Immature natural killer cell (primary cell): ENCODE data around the gene MGMT. TPM values are rescaled to one million over a fixed set of nuclear protein-coding genes. Genes with fewer than 3 reads are reported as not detected.

ENCODE experiments used
- DNase-seq, 3 donors: peaks; one replicate each; pipeline ENCODE4 v3.0.0; 2022; ENCODE audit warnings: mixed read lengths in 1 of 3
- H3K27ac Mint-ChIP-seq, 6 donors: one replicate each; pipeline ENCODE4 v1.8.0; 2020; ENCODE audit warnings: mixed read lengths in 6 of 6, mild to moderate bottlenecking in 5 of 6, inconsistent platforms in 4 of 6, moderate library complexity in 3 of 6
- H3K27me3 Mint-ChIP-seq, 3 donors: one replicate each; pipeline ENCODE4 v1.8.0; 2020 to 2021; ENCODE audit warnings: low read depth in 3 of 3, mild to moderate bottlenecking in 3 of 3, mixed read lengths in 3 of 3, moderate library complexity in 3 of 3, inconsistent platforms in 1 of 3
- H3K36me3 Mint-ChIP-seq, 3 donors: one replicate each; pipeline ENCODE4 v1.8.0; 2020; ENCODE audit warnings: mixed read lengths in 3 of 3, inconsistent platforms in 2 of 3, mild to moderate bottlenecking in 2 of 3
- H3K4me1 Mint-ChIP-seq, 2 donors: one replicate each; pipeline ENCODE4 v1.8.0; 2020; ENCODE audit warnings: inconsistent platforms in 2 of 2, mild to moderate bottlenecking in 2 of 2, mixed read lengths in 2 of 2, moderate library complexity in 1 of 2
- H3K4me3 Mint-ChIP-seq, 5 donors: one replicate each; pipeline ENCODE4 v1.8.0; 2020; ENCODE audit warnings: mild to moderate bottlenecking in 5 of 5, mixed read lengths in 5 of 5, inconsistent platforms in 3 of 5, moderate library complexity in 3 of 5
- H3K9me3 Mint-ChIP-seq, 6 donors: one replicate each; pipeline ENCODE4 v1.8.0; 2020; ENCODE audit warnings: mild to moderate bottlenecking in 6 of 6, mixed read lengths in 6 of 6, inconsistent platforms in 4 of 6, moderate library complexity in 3 of 6
- polyA plus RNA-seq, 3 donors: library from polyadenylated mRNA; unstranded; fragments of 300-500 nt; fragmentation: Illumina TruSeq; gene quantifications; one replicate each; pipeline ENCODE4 v1.2.3, GENCODE V29; 2021

MGMT gene
- polyA plus RNA-seq, 3 donors from 2014 or later, result 33.7 to 69.5 (median 37.5) TPM

DNA sequence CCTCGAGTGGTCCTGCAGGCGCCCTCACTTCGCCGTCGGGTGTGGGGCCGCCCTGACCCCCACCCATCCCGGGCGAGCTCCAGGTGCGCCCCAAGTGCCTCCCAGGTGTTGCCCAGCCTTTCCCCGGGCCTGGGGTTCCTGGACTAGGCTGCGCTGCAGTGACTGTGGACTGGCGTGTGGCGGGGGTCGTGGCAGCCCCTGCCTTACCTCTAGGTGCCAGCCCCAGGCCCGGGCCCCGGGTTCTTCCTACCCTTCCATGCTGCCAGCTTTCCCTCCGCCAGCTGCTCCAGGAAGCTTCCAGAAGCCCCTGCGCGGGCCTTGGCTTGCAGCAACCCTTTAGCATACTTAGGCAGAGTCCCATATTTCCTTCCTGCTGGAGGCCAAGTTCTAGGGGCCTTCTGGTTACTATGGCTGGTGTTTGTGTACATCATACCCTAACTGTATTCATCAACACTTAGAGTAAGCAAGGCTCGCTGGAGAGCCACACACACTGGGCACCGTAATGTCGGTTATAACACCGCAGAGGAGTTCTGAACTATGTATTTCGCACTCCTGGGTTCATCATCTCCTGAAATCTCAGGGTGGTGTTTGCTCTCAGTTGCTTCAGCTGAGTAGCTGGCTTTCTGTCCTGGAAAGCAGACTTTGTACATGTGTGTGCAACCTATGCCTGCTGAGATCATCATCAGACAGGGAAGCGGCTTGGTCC is 471 bp downstream of the MGMT start:
- H3K36me3 Mint-ChIP-seq, result peaks cover 3 to 9% (median 8%) of the 10 kb centered on the region in 3 donors
- no peak for DNase-seq
- peak overlapping the region; percentile 65 to 89 (median 84) for H3K27ac Mint-ChIP-seq
- peak overlapping the region; percentile 83 to 88 (median 85) for H3K4me3 Mint-ChIP-seq
- H3K27me3 Mint-ChIP-seq, result peaks cover 0 to 9% (median 6%) of the 10 kb centered on the region in 3 donors
- H3K4me1 Mint-ChIP-seq, result peaks cover 8 to 11% of the 10 kb centered on the region in 2 donors
- no peaks in the 10 kb centered on the region for H3K9me3 Mint-ChIP-seq

DNA sequence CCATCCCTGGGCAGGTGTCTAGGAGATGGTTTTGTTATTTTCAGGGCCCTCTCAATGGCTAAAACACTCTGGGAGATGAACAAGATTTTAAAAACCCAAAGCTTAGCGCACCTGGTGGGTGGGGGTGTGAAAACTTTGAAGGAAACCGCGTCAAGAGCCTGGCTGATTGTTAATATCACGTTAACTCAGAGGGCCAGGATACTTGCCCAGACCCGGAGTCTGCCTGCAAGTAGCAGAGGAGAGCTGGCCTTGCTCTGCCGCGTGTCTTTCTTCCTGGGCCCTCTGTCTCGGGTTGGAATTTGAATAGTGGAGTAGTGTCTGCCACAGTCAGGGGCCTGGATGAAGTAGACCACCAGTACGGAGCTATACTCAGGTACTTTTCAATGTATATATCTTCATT is 1.1 kb downstream of the MGMT start:
- peaks cover 0 to 9% (median 6%) of the 10 kb centered on the region in 3 donors for H3K27me3 Mint-ChIP-seq
- H3K4me1 Mint-ChIP-seq, result peaks cover 8 to 11% of the 10 kb centered on the region in 2 donors
- H3K9me3 Mint-ChIP-seq, result no peaks in the 10 kb centered on the region
- peaks cover 3 to 9% (median 8%) of the 10 kb centered on the region in 3 donors for H3K36me3 Mint-ChIP-seq
- DNase-seq, result peak in 1 of 3 donors; percentile 0
- H3K4me3 Mint-ChIP-seq, result peak overlapping the region; percentile 83 to 88 (median 85)
- peak overlapping the region in 4 of 6 donors; percentile 40 to 86 (median 74) for H3K27ac Mint-ChIP-seq

DNA sequence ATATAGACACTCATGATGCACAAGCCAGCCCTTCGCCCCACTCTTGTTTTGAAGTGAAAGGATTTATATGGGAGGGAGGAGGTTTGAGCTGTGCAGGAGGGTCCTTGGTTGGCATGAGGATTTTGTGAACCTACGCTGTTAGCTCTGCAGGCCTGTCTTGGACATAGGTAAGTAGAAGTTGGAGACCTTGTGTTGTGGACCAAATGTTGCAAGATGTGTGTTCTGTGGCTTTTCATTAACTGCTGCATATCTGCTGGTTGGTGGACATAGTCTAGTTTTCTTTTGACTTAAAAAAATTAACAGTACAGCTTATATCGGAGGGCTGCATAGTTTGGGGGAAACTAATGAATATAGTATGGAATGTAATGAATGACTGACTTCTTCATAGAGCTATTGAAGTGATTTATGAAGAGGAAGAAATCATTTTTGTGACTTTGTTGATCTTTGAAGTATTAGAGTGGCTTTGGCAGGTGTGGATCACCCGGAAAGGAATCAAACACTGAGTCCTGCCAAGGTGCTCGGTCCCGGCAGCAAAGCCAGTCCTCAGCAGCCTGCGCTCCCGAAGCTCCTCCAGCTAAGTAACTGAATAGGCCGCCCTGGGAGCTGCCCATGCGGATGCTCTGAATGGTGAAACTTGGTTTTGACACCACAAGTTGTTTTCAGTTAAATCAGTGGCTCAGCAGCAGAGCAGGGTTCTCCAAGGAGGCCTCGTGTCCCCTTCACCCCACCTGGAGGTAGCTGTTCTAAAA is 3.2 kb downstream of the MGMT start:
- H3K36me3 Mint-ChIP-seq, result peaks cover 3 to 9% (median 8%) of the 10 kb centered on the region in 3 donors
- no peak overlapping the region for H3K4me3 Mint-ChIP-seq
- H3K9me3 Mint-ChIP-seq, result no peaks in the 10 kb centered on the region
- no peak for DNase-seq
- peaks cover 14 to 19% of the 10 kb centered on the region in 2 donors for H3K4me1 Mint-ChIP-seq
- peak overlapping the region in 2 of 6 donors; percentile 3 to 32 for H3K27ac Mint-ChIP-seq
- H3K27me3 Mint-ChIP-seq, result peaks cover 0 to 4% (median 0%) of the 10 kb centered on the region in 3 donors

DNA sequence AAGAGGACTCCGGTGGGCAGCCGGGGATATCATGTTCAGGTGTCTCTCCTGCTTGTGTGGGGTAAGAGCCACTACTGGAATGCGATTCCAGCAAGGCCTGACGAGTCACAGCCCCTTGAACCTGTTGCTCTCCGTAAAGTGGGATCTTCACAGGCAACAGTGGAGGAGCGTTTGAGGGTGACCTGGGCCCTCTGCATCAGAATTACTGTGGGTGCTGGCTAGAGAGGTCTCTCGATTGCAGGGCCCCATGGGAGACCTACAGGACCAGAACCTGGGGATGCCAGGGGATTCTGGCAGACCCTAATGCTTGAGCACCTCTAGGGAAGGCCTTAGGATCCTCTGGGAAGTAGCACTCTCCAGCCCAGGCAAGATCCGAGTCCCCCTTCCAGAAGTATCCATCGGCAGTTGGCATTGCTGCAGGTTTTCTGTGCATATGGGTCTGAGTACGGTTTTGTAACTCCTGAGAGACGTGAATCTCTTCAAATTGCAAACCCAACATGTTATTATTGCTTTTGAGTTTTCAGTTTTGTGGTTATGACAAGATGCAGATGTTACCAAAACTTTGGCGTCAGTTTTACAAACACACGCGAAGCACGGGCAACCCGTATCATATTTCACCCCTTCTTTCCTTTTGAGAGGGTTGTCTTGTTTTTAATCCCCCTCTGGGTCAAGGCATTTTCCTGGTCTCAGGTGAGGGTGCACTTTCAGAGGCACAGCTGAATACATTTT is 4.6 kb downstream of the MGMT start:
- peaks cover 3 to 9% (median 8%) of the 10 kb centered on the region in 3 donors for H3K36me3 Mint-ChIP-seq
- no peak for DNase-seq
- no peak overlapping the region for H3K27ac Mint-ChIP-seq
- no peaks in the 10 kb centered on the region for H3K9me3 Mint-ChIP-seq
- H3K4me1 Mint-ChIP-seq, result peaks cover 14 to 21% of the 10 kb centered on the region in 2 donors
- no peak overlapping the region for H3K4me3 Mint-ChIP-seq
- peaks cover 0 to 4% (median 0%) of the 10 kb centered on the region in 3 donors for H3K27me3 Mint-ChIP-seq

DNA sequence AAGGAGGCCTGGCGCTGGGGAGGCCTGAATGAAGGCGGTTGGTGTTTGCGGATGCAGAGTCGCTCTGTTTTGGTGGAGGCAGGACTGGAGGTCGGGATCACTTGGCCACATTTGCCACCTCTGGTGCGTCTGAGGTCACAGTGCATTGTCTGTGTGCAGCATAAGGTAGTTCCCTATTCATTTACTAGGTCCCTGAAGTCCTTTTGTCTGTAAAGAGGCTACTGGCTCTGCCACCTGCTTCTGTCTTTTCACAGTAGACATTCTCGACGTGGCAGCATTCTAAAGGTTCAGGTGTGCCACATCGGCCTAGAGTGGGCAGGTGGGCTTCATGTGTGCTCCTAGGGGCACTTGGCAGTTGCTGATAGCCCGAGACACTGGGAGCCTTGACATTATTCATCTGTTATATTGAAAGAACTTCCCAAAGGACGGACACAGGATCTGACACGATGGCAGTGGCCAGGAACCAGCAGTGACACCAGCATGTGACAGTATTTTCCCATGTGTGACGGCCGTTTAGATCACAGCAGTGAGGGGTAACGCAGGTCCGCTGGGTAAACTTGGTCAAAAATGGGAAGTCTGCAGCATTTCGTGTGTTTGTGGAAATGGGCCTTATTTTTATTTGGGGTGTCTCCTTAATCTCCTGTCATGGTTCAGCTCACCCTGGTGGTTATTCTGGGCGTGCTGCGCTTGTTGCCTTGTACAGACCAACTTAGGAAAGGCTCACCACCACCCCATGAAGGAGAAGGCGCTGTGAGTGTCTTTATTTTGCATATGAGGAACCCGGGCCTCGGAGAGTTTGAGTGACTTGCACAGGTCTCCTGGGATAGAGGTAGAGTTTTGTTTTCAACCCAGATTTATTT is 5.9 kb downstream of the MGMT start:
- H3K9me3 Mint-ChIP-seq, result no peaks in the 10 kb centered on the region

DNA sequence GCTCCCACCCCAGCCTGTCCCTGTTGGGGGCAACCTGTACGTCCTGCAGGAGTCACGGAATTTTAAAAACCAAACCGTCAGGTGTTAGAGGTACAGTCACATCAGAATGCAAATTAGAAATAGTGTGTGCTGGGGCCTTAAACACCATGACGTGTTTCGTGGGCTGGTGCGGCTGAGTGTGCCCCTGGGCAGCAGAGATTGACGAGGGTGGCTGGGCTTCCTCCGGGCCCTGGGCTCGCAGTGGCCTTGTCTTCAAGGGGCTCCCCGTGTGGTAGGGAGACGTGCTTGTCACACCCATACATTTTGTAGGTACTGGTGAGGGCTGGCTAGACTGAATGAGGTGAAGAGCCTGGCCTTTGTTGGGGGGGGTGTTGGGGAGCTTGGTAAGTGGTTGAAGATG is 7.6 kb downstream of the MGMT start:
- no peak for DNase-seq
- Mint-ChIP-seq H3K9me3 (no peaks in the 10 kb centered on the region), H3K36me3 (peaks cover 3 to 11% (median 9%) of the 10 kb centered on the region in 3 donors), H3K27ac (peak overlapping the region in 1 of 6 donors; percentile 20), H3K4me1 (peaks cover 6 to 19% of the 10 kb centered on the region in 2 donors), H3K4me3 (no peak overlapping the region), H3K27me3 (peaks cover 0 to 2% (median 2%) of the 10 kb centered on the region in 3 donors)

More for the DNA sequence above, 5.9 kb downstream of the MGMT start:
- peaks cover 3 to 9% (median 8%) of the 10 kb centered on the region in 3 donors for H3K36me3 Mint-ChIP-seq
- DNase-seq, result no peak
- peak overlapping the region in 2 of 6 donors; percentile 30 to 42 for H3K27ac Mint-ChIP-seq
- H3K4me1 Mint-ChIP-seq, result peaks cover 12 to 17% of the 10 kb centered on the region in 2 donors
- no peak overlapping the region for H3K4me3 Mint-ChIP-seq
- H3K27me3 Mint-ChIP-seq, result peaks cover 0 to 2% (median 0%) of the 10 kb centered on the region in 3 donors

DNA sequence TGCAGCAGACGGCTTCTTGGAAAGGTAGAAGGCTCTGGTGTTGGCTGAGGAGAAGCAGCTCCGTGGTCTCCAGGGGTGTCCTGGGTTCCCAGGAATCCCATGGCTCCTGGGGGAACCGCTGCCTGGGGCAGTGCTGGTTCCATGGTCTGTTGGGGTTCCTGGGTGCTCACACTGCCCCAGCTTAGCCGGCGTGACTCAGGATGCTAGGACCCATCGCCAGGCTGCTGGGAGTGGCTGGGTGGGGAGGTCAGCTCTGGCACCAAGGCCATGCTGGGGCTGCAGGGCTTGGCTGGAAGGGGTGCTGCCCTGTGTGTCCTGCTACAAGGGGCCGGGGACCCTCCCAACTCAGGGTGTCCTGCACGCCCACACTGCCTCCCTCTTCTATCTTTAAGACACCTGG is 9.4 kb downstream of the MGMT start:
- H3K27ac Mint-ChIP-seq, result no peak overlapping the region

DNA sequence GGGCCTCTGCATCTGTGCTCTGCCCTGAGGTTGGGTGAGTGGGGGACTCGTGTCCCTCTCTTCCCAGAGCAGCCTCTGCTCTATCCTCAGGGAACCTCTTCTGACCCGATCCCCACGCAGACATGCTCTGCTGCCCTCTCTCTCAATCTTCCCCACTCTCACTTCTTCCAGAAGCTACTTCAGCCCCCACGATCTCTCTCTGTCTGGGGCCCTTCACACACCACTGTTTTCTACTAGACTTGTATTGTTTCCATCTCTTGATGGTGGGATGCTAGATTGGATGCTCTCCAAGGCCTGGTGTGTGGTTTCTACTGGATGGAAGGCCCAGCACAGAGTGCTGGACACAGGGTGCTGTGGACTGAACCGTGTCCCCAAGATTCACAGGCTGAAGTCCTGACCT is 10.0 kb downstream of the MGMT start:
- DNase-seq, result no peak
- Mint-ChIP-seq H3K9me3 (peaks cover 0 to 7% (median 4%) of the 10 kb centered on the region in 6 donors), H3K4me3 (no peak overlapping the region), H3K27me3 (peaks cover 0 to 2% (median 0%) of the 10 kb centered on the region in 3 donors), H3K4me1 (peaks cover 9 to 25% of the 10 kb centered on the region in 2 donors), H3K27ac (peak overlapping the region in 2 of 6 donors; percentile 25 to 69), H3K36me3 (peaks cover 5 to 16% (median 7%) of the 10 kb centered on the region in 3 donors)

More for the DNA sequence above, 9.4 kb downstream of the MGMT start:
- peaks cover 0 to 11% (median 9%) of the 10 kb centered on the region in 3 donors for H3K36me3 Mint-ChIP-seq
- DNase-seq, result no peak
- H3K4me1 Mint-ChIP-seq, result peaks cover 6 to 19% of the 10 kb centered on the region in 2 donors
- H3K9me3 Mint-ChIP-seq, result peaks cover 0 to under 1% (median 0%) of the 10 kb centered on the region in 6 donors
- no peak overlapping the region for H3K4me3 Mint-ChIP-seq
- H3K27me3 Mint-ChIP-seq, result peaks cover 0 to 2% (median 0%) of the 10 kb centered on the region in 3 donors

DNA sequence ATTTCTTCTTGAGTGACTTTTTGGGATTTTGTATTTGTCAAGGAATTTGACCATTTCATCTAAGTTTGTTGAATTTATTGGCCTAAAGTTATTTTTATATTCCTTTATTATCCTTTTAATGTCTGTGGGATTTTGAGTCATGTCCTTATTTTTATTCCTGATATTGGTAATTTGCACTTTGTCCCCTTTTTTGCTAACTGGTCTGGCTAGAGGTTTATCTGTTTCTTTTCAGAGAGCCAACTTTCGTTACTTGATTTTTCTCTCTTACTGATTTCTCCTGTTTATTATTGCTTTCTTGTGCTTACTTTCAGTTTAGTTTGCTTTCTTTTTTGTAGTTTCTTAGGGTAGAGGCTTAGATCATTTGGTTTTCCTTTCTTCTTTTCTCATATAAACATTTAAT is 14.6 kb downstream of the MGMT start:
- H3K4me1 Mint-ChIP-seq, result peaks cover 6 to 24% of the 10 kb centered on the region in 2 donors
- peaks cover 2 to 33% (median 29%) of the 10 kb centered on the region in 6 donors for H3K9me3 Mint-ChIP-seq
- DNase-seq, result no peak
- H3K27ac Mint-ChIP-seq, result peak overlapping the region in 1 of 6 donors; percentile 21
- no peak overlapping the region for H3K4me3 Mint-ChIP-seq
- H3K27me3 Mint-ChIP-seq, result peaks cover 0 to 3% (median 0%) of the 10 kb centered on the region in 3 donors
- peaks cover 21 to 30% (median 23%) of the 10 kb centered on the region in 3 donors for H3K36me3 Mint-ChIP-seq

DNA sequence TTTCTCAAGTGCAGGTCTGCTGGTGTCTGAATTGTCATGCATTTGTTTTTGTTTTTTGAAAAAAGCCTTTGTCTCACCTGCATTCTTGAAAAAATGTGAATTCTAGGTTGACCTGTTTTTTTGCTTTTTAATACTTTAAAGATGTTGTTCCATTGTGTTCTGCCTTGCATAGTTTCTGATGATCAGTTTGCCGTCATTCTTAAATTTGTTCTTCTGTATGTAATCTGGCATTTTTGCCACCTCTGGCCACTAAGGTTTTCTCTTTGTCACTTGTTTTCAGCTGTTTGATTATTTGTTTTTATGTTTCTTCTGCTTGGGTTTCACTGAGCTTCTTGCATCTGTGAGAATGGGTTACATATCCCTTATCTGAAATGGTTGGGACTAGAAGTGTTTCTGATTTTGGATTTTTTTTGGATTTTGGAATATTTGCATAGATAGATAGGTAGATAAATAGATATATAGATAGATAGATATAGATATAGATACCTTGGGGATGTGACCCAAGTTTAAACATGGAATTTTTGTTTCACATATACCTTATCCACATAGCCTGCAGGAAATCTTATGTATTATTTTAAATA is 16.5 kb downstream of the MGMT start:
- Mint-ChIP-seq H3K27ac (no peak overlapping the region), H3K4me1 (peaks cover 3 to 24% of the 10 kb centered on the region in 2 donors), H3K36me3 (peaks cover 21 to 30% (median 23%) of the 10 kb centered on the region in 3 donors), H3K4me3 (no peak overlapping the region), H3K27me3 (peaks cover 0 to 3% (median 0%) of the 10 kb centered on the region in 3 donors), H3K9me3 (peaks cover 2 to 33% (median 29%) of the 10 kb centered on the region in 6 donors)
- no peak for DNase-seq

DNA sequence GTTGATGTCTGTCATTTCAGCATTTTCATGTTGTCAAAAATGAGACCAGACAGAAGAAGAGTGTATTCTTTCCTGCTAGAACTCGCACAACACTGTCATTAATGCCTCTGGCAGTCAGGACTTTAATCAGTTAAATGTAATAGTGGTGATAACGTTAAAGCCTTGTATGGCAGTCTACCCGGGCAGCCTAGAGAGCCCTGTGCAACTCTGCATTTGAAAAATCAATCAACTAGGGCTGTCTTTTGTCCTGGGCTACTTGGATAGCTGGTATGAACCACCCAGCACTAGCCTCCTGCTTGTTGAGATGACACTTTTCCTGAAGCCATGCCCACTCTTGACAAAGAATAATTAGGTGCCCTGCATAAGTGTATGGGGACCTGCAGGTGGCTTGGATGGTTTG is 19.8 kb downstream of the MGMT start:
- DNase-seq, result no peak
- H3K36me3 Mint-ChIP-seq, result peaks cover 27 to 34% (median 30%) of the 10 kb centered on the region in 3 donors
- H3K4me1 Mint-ChIP-seq, result peaks cover 3 to 14% of the 10 kb centered on the region in 2 donors
- peaks cover 16 to 53% (median 45%) of the 10 kb centered on the region in 6 donors for H3K9me3 Mint-ChIP-seq
- H3K27ac Mint-ChIP-seq, result no peak overlapping the region
- H3K27me3 Mint-ChIP-seq, result peaks cover 0 to 4% (median 1%) of the 10 kb centered on the region in 3 donors
- no peak overlapping the region for H3K4me3 Mint-ChIP-seq

DNA sequence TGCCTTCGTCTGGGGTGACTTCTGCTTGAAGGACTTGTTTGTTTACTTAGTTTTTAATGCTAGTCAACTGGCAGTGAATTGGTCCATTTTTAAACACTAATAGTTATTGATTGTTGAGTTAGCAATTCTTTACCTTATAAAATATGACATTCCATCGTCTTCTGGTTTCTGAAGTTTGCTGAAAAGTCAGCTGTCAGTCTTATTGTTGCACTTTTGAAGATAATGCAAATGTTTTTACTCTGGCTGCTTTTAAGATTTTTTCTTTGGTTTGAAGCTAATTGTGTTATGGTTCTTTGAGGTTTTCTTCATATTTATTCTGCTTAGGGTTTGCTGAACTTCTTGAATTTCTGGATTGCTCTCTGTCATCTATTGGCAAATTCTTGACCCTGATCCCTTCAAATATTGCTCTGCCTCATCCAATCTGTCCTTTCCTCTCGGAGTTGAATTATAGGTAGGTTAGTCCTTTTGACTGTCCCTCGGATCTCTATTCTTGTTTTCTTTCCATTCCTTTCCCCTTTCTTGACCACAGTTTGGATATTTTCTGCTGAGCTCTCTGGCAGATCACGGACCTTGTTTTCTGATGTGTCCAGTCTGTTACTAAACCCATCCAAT is 24.2 kb downstream of the MGMT start:
- DNase-seq, result no peak
- peak overlapping the region in 1 of 6 donors; percentile 9 for H3K27ac Mint-ChIP-seq
- H3K36me3 Mint-ChIP-seq, result peaks cover 20 to 25% (median 23%) of the 10 kb centered on the region in 3 donors
- peaks cover 0 to 3% (median 1%) of the 10 kb centered on the region in 3 donors for H3K27me3 Mint-ChIP-seq
- H3K4me3 Mint-ChIP-seq, result no peak overlapping the region
- H3K4me1 Mint-ChIP-seq, result peaks cover 13 to 14% of the 10 kb centered on the region in 2 donors
- peaks cover 16 to 38% (median 26%) of the 10 kb centered on the region in 6 donors for H3K9me3 Mint-ChIP-seq
